HG03095 (cell line): ENCODE results near the gene SH2D3A.
"Not testable (repeated sequence)": the region's sequence is repeated elsewhere in the genome, so short reads cannot be mapped to it uniquely, and the experiment has no call there.

Source experiments
- ATAC-seq: cut with Tn5 transposase; IDR thresholded peaks from one replicate; pipeline ENCODE4 v1.9.1; 2021; ENCODE audit warnings: moderate library complexity; ENCODE audit not compliant: unreplicated experiment

The SH2D3A gene

DNA sequence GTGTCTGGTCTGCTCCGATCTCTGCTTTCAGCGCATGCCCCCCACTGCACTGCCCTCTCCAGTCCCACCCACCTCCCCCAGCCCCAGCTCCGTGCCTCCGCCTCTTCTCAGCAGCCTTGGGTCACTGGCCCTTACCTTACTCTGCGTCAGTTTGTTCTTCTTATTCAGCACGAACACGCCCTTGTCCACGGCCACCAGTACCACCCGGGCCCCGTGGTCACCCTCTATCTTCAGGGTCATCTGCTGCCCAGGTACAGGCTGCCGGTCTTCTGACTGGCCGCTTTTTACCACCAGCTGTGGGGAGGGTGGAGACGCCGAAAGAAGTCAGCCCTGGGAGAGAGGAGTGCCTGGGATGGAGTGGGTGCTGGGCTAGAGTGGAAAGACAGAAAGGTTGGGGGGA lies 57.7 kb downstream of the SH2D3A start:
- ATAC-seq = no peak

- not testable (repeated sequence) for ATAC-seq
These were observed 58.3 kb downstream of the SH2D3A start for GRCh38 chr19:6708913-6709312.

- no peak for ATAC-seq
These were observed 58.9 kb downstream of the SH2D3A start for GRCh38 chr19:6708346-6708745.

DNA sequence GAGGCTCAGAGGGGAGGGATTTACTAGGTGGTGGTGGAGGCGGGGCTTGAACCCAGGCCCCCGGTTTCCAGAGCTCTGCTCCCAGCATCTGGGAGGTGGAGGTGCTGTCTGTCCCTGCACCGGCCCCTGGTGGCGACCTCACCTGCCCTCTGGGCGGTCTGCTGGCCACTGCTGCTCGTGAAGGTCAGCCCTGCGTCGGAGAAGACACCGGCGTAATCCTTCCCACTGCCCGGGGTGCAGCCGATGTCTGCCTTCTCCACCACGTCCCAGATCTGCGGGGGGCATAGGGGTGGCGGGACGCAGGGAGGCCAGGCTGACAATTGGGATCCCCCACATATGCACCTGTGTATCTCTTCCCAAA lies 59.6 kb downstream of the SH2D3A start:
- ATAC-seq = no peak

- ATAC-seq = no peak
These were observed 60.1 kb downstream of the SH2D3A start for GRCh38 chr19:6707011-6707657.

DNA sequence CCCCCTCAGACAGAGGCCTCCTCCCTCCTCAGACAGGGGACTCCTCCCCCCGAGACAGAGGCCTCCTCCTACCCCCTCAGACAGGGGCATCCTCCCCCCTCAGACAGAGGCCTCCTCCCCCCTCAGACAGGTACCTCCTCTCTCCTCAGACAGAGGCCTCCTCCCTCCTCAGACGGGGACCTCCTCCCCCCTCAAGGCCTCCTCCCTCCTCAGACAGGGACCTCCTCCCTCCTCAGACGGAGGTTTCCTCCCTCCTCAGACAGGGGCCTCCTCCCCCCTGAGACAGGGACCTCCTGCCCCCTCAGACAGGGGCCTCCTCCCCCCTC lies 60.6 kb downstream of the SH2D3A start:
- no peak for ATAC-seq

DNA sequence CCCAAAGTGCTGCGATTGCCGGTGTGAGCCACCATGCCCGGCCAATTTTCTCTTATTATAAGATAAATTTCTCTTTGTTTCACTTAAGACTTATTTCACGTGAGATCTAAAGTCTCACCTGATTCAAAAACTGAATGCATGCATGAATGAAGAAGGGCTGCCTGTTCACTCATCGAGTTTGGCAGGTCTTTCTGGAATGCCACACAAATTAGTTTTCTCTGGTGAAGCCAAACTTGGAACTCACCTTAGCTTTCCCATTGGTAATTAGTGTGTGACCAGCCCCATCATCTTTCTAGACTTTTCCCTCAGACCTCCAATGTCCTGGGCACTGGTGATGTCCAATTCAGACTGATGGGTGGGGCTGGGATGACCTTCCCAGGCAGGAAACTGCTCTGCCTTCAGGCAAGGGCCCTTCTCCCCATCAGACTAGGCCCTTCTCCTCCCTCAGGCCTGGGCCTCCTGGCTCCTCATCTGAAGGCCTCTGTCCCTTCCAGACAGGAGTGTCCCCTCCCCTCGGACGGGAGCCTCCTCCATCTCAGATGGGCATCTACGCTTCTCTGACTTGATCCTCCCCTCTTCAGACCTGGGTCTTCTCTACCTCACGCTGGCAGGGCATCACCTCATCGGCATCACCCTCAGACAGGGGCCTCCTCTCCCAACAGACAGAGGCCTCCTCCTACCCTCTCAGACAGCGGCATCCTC lies 61.2 kb downstream of the SH2D3A start:
- no peak for ATAC-seq
